NB4 (cell line): ENCODE measurements around the gene CUEDC1.

Experiments used
- DNase-seq: peaks from one replicate; pipeline ENCODE4 v3.0.0; 2010; ENCODE audit warnings: low read depth
- H3K4me3 ChIP-seq: one replicate; pipeline ENCODE4 v1.5.1; 2011; ENCODE audit warnings: mild to moderate bottlenecking, low read depth, low read length, moderate library complexity
- CTCF ChIP-seq: IDR thresholded peaks from one replicate; pipeline ENCODE4 v1.5.1; 2012; ENCODE audit warnings: low read depth, low read length
- MAX ChIP-seq: IDR thresholded peaks from 2 replicates; pipeline ENCODE4 v1.6.1; 2011; ENCODE audit warnings: low read depth, low read length
- MYC ChIP-seq: IDR thresholded peaks from 2 replicates; pipeline ENCODE4 v1.6.1; 2011; ENCODE audit warnings: low read depth, low read length
- POLR2A ChIP-seq: IDR thresholded peaks from 2 replicates; pipeline ENCODE4 v1.6.1; 2011; ENCODE audit warnings: mild to moderate bottlenecking; ENCODE audit not compliant: insufficient read length; ENCODE audit errors: extremely low read depth

Gene CUEDC1

DNA sequence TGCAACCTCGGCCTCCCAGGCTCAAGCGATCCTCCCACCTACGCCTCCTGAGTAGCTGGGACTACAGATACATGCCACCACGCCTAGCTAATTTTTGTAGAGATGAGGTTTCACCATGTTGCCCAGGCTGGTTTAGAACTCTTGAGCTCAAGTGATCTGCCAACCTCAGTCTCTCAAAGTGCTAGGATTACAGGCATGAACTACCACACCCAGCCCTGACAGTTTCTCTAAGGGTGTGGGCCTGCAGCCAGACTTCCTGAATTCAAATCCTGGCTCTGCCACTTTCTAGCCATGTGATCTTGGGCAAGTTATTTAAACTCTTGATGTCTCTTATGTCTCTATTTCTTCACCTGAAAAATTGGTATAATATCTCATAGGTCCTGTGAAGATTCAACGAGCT is 5.6 kb downstream of the CUEDC1 start:
- H3K4me3 ChIP-seq = no peak overlapping the region
- peak; percentile 29 for DNase-seq
- TF ChIP-seq MYC (no peak), CTCF (no peak), POLR2A (no peak)

DNA sequence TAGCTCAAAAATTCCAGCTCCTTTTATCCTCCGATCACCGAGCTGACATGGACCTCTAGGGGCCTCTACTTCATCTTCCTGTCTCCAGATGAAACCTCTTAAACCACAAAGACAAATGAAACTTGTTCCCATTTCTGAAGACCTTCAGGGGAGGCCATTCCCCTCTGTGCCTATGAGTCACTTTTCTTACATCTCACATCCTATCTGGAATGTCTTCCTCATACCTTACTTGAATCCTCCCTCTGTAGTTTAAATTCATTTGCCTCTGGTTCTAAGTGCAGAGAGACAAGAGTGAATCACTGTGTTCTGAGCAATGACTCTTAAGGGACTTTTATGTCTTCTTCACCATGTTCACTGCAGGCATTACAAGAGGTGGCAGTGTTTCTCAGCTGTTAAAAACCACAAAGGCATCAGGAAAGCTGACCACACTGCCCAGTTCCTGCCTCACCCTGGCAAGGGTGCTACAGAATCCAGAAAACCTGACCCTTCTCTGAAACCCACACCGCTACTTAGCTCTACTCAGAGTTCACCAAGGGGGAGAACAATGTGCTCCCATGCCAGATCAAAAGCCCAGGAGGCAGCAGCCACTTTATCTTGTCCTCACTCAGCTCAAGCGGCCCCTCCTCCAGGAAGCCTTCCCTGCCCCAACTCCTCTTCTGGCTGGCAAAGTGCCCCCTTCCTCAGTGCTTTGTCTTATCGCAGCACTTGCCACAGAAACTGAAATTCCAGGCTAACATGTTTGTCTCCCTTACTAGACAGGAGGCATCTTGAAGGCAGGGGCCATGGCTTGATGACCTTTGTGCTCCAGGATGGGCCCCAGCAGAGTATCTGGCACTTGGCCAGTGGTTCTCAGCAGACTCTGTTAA is 6.4 kb downstream of the CUEDC1 start:
- no peak overlapping the region for H3K4me3 ChIP-seq
- peak; percentile 63 for DNase-seq
- TF ChIP-seq CTCF = no peak
- TF ChIP-seq POLR2A = no peak
- TF ChIP-seq MAX = no peak
- TF ChIP-seq MYC = no peak

DNA sequence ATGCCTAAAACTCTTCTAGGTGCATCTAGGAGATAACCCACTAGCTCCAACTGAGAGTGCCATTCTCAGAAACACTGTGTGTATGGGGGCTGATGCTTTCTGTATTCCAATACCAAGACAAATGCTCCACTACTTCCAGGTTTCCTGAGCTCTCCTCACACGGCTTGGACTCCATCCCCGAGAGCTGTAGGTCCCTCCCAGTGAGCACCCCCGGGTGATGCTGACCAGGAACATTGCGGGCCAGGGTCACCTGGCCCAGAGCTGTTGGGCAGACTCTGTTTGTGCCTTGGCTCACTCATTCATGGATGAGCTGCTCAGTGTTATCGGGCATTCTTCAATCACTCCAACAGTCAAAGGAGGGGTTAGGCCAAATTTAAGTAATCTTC is 7.0 kb downstream of the CUEDC1 start:
- TF ChIP-seq CTCF (no peak), MYC (no peak), POLR2A (no peak), MAX (no peak)
- no peak overlapping the region for H3K4me3 ChIP-seq
- DNase-seq = no peak

DNA sequence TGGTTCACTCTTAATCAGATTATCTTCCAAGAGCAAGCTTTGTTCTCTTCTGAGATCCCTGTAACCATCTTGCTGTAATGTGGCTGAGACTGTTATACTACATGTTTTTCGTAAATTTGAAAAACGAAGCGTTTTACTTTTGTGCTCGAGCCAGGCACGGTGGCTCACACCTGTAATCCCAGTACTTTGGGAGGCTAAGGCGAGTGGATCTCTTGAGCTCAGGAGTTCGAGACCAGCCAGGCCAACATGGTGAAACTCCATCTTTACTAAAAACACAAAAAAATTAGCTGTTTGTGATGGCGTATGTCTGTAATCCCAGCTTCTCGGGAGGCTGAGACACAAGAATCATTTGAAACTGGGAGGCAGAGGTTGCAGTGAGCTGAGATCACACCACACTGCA is 7.8 kb downstream of the CUEDC1 start:
- DNase-seq = no peak
- no peak for TF ChIP-seq CTCF
- H3K4me3 ChIP-seq = no peak overlapping the region

- TF ChIP-seq CTCF (no peak), POLR2A (no peak), MAX (no peak; the same call in 1 of the 2 replicates), MYC (no peak)
- H3K4me3 ChIP-seq = no peak overlapping the region
- peak; percentile 88 for DNase-seq
Observed at GRCh38 chr17:57946798-57947358, 8.3 kb downstream of the CUEDC1 start.
